Loucy (cell line): ENCODE measurements around the gene EVA1B.
A peak's percentile ranks its signal among the peaks of the same experiment; 100 is the strongest.

Experiments used
- H2AFZ ChIP-seq: fragments of 200-600 bp; sonication (generic); 2 replicates; pipeline ENCODE4 v1.6.0; 2016; ENCODE audit warnings: antibody characterized with exemption, mild to moderate bottlenecking, low read length, moderate library complexity
- H3F3A ChIP-seq: fragments of 200-600 bp; 2 replicates; pipeline ENCODE4 v1.6.0; 2016; ENCODE audit warnings: antibody characterized with exemption, low read depth, mild to moderate bottlenecking
- H3K27me3 ChIP-seq: fragments of 200-600 bp; sonication (generic); 2 replicates; pipeline ENCODE4 v1.6.1; 2014; ENCODE audit warnings: low read length, mild to moderate bottlenecking; ENCODE audit not compliant: insufficient read depth, poor library complexity, severe bottlenecking
- H3K36me3 ChIP-seq: fragments of 200-600 bp; sonication (generic); 2 replicates; pipeline ENCODE4 v1.6.1; 2016; ENCODE audit warnings: low read length; ENCODE audit not compliant: insufficient read depth
- H3K4me1 ChIP-seq: fragments of 200-600 bp; sonication (generic); 2 replicates; pipeline ENCODE4 v1.5.1; 2014; ENCODE audit warnings: low read length, mild to moderate bottlenecking; ENCODE audit not compliant: insufficient read depth, poor library complexity, severe bottlenecking
- H3K4me2 ChIP-seq: fragments of 200-600 bp; sonication (generic); 2 replicates; pipeline ENCODE4 v1.6.0; 2014; ENCODE audit warnings: antibody characterized with exemption, low read length, low read depth, mild to moderate bottlenecking; ENCODE audit not compliant: poor library complexity, severe bottlenecking
- H3K4me3 ChIP-seq: fragments of 200-600 bp; sonication (generic); 2 replicates; pipeline ENCODE4 v1.5.1; 2014; ENCODE audit warnings: low read length, mild to moderate bottlenecking, mixed read lengths; ENCODE audit not compliant: poor library complexity, severe bottlenecking
- H3K79me2 ChIP-seq: fragments of 200-600 bp; sonication (generic); 2 replicates; pipeline ENCODE4 v1.6.1; 2014; ENCODE audit warnings: low read length; ENCODE audit not compliant: insufficient read depth
- H3K9ac ChIP-seq: fragments of 200-600 bp; sonication (generic); 2 replicates; pipeline ENCODE4 v1.6.0; 2014; ENCODE audit warnings: mild to moderate bottlenecking, low read depth, low read length, moderate library complexity; ENCODE audit not compliant: poor library complexity, severe bottlenecking
- H3K9me2 ChIP-seq: fragments of 200-600 bp; sonication (generic); replicated peaks from 2 replicates; pipeline ENCODE4 v1.6.1; 2016; ENCODE audit warnings: low read depth, low read length, mixed read lengths
- H3K9me3 ChIP-seq: fragments of 200-600 bp; sonication (generic); 2 replicates; pipeline ENCODE4 v1.6.1; 2014; ENCODE audit warnings: mild to moderate bottlenecking, antibody characterized with exemption, low read length, low read depth; ENCODE audit not compliant: insufficient read depth
- H4K20me1 ChIP-seq: fragments of 200-600 bp; sonication (generic); 2 replicates; pipeline ENCODE4 v1.6.0; 2014; ENCODE audit warnings: antibody characterized with exemption, low read length, mild to moderate bottlenecking; ENCODE audit not compliant: insufficient read depth, poor library complexity, severe bottlenecking
- CTCF ChIP-seq: fragments of 200-600 bp; sonication (generic); conservative IDR thresholded peaks from 2 replicates; pipeline ENCODE4 v1.5.1; 2014; ENCODE audit warnings: mild to moderate bottlenecking, antibody characterized with exemption, low read length
- EZH2phosphoT487 ChIP-seq: fragments of 200-600 bp; IDR thresholded peaks from 2 replicates; pipeline ENCODE4 v1.6.1; 2018; ENCODE audit warnings: antibody characterized with exemption, mild to moderate bottlenecking, moderate library complexity, borderline replicate concordance

Gene EVA1B

GRCh38 chr1:36324353-36324703 lies 883 bp upstream of the EVA1B start:
- peak overlapping the region; percentile 85 for H3K4me3 ChIP-seq
- no peaks in the 10 kb centered on the region for H3K9me3 ChIP-seq
- no peaks in the 10 kb centered on the region for H3K9me2 ChIP-seq
- H3K79me2 ChIP-seq, result no peaks in the 10 kb centered on the region
- peaks cover 30% of the 10 kb centered on the region for H3K4me1 ChIP-seq
- no peaks in the 10 kb centered on the region for H3K27me3 ChIP-seq
- peak overlapping the region; percentile 72 for H3K9ac ChIP-seq
- no peaks in the 10 kb centered on the region for H3F3A ChIP-seq
- TF ChIP-seq CTCF (no peak), EZH2phosphoT487 (no peak)
- no peak overlapping the region for H2AFZ ChIP-seq
- no peaks in the 10 kb centered on the region for H4K20me1 ChIP-seq
- H3K36me3 ChIP-seq, result no peaks in the 10 kb centered on the region
- H3K4me2 ChIP-seq, result peak overlapping the region; percentile 96

- Histone ChIP-seq H3K9me2 (no peaks in the 10 kb centered on the region), H4K20me1 (no peaks in the 10 kb centered on the region), H3K4me2 (peak overlapping the region; percentile 74), H2AFZ (peak overlapping the region; percentile 64; the same call in 1 of the 2 replicates), H3K9me3 (no peaks in the 10 kb centered on the region), H3K9ac (peak overlapping the region; percentile 68), H3K36me3 (no peaks in the 10 kb centered on the region), H3K4me1 (peaks cover 30% of the 10 kb centered on the region), H3K4me3 (peak overlapping the region; percentile 85), H3K27me3 (no peaks in the 10 kb centered on the region), H3K79me2 (no peaks in the 10 kb centered on the region), H3F3A (no peaks in the 10 kb centered on the region)
- TF ChIP-seq CTCF (no peak), EZH2phosphoT487 (no peak)
Measured at GRCh38 chr1:36322786-36323635, 434 bp downstream of the EVA1B start.

GRCh38 chr1:36322041-36322785 lies 1.2 kb downstream of the EVA1B start:
- H3K9ac ChIP-seq, result no peak overlapping the region
- H2AFZ ChIP-seq, result no peak overlapping the region
- H3K79me2 ChIP-seq, result no peaks in the 10 kb centered on the region
- no peaks in the 10 kb centered on the region for H4K20me1 ChIP-seq
- H3K4me2 ChIP-seq, result peak overlapping the region; percentile 74
- no peak for TF ChIP-seq EZH2phosphoT487
- H3K36me3 ChIP-seq, result no peaks in the 10 kb centered on the region
- H3K4me1 ChIP-seq, result peaks cover 22% of the 10 kb centered on the region
- H3K27me3 ChIP-seq, result no peaks in the 10 kb centered on the region
- H3K9me3 ChIP-seq, result no peaks in the 10 kb centered on the region
- H3F3A ChIP-seq, result no peaks in the 10 kb centered on the region
- H3K4me3 ChIP-seq, result no peak overlapping the region
- no peaks in the 10 kb centered on the region for H3K9me2 ChIP-seq
